SH-SY5Y (cell line): ENCODE results near the gene DPP10.

Experiments used
- GATA2 ChIP-seq: IDR thresholded peaks from 2 replicates; pipeline ENCODE4 v1.6.1; 2011; ENCODE audit warnings: mild to moderate bottlenecking, low read depth, low read length
- GATA3 ChIP-seq: IDR thresholded peaks from 2 replicates; pipeline ENCODE4 v1.6.1; 2011; ENCODE audit warnings: low read depth, mild to moderate bottlenecking, low read length, moderate library complexity

GRCh38 chr2:114546531-114546930 is 104.1 kb downstream of the DPP10 start:
- TF ChIP-seq GATA3 (no peak), GATA2 (no peak)
